Karpas-422 (cell line): ENCODE measurements around the gene F12. TPM values are rescaled to one million over a fixed set of nuclear protein-coding genes. Genes with fewer than 3 reads are reported as not detected.
"Not testable (repeated sequence)": the region's sequence is repeated elsewhere in the genome, so short reads cannot be mapped to it uniquely, and the experiment has no call there.

Experiments
- DNase-seq: peaks from one replicate; pipeline ENCODE4 v3.0.0-alpha.2; 2015
- H2AFZ ChIP-seq: fragments of 200-600 bp; sonication (generic); 2 replicates; pipeline ENCODE4 v1.6.1; 2014; ENCODE audit warnings: antibody characterized with exemption, low read length, mixed read lengths
- H3K27ac ChIP-seq: fragments of 200-600 bp; sonication (generic); 2 replicates; pipeline ENCODE4 v1.5.1; 2014; ENCODE audit warnings: mild to moderate bottlenecking, low read length, moderate library complexity
- H3K27me3 ChIP-seq: fragments of 200-600 bp; sonication (generic); 2 replicates; pipeline ENCODE4 v1.6.1; 2014; ENCODE audit warnings: low read length, mixed read lengths
- H3K36me3 ChIP-seq: fragments of 200-600 bp; sonication (generic); 2 replicates; pipeline ENCODE4 v1.6.1; 2014; ENCODE audit warnings: low read length, mixed read lengths; ENCODE audit not compliant: insufficient read depth
- H3K4me1 ChIP-seq: fragments of 200-600 bp; sonication (generic); 2 replicates; pipeline ENCODE4 v1.6.1; 2014; ENCODE audit warnings: mild to moderate bottlenecking, low read length, mixed read lengths
- H3K4me2 ChIP-seq: fragments of 200-600 bp; sonication (generic); 2 replicates; pipeline ENCODE4 v1.6.1; 2014; ENCODE audit warnings: low read length, low read depth, mild to moderate bottlenecking; ENCODE audit not compliant: poor library complexity, severe bottlenecking
- H3K4me3 ChIP-seq: fragments of 200-600 bp; sonication (generic); 2 replicates; pipeline ENCODE4 v1.5.1; 2014; ENCODE audit warnings: mild to moderate bottlenecking, antibody characterized with exemption, low read length, mixed read lengths
- H3K79me2 ChIP-seq: fragments of 200-600 bp; sonication (generic); 2 replicates; pipeline ENCODE4 v1.6.1; 2014; ENCODE audit warnings: mild to moderate bottlenecking, low read length, mixed read lengths
- H3K9ac ChIP-seq: fragments of 200-600 bp; sonication (generic); 2 replicates; pipeline ENCODE4 v1.6.0; 2014; ENCODE audit warnings: low read length
- H3K9me2 ChIP-seq: fragments of 200-600 bp; sonication (generic), shearing (Covaris generic); replicated peaks from 2 replicates; pipeline ENCODE4 v1.6.0; 2014; ENCODE audit warnings: mild to moderate bottlenecking, low read length, moderate library complexity; ENCODE audit not compliant: insufficient read depth
- H3K9me3 ChIP-seq: fragments of 300-700, 200-600 bp; sonication (generic); 2 replicates; pipeline ENCODE4 v1.6.1; 2014; ENCODE audit warnings: low read length, mixed read lengths
- H4K20me1 ChIP-seq: fragments of 200-600 bp; sonication (generic); 2 replicates; pipeline ENCODE4 v1.6.1; 2014; ENCODE audit warnings: mild to moderate bottlenecking, antibody characterized with exemption, low read length, low read depth; ENCODE audit not compliant: insufficient read depth
- total RNA-seq: library from RNA; depleted of rRNA; stranded (reverse); fragments of >200 nt; shearing (Covaris generic); gene quantifications from 2 replicates; pipeline ENCODE4 v1.2.3, GENCODE V29; 2014; ENCODE audit warnings: low replicate concordance

Gene F12
- total RNA-seq, 1 experiment from 2014 or later: 6.5 TPM

DNA sequence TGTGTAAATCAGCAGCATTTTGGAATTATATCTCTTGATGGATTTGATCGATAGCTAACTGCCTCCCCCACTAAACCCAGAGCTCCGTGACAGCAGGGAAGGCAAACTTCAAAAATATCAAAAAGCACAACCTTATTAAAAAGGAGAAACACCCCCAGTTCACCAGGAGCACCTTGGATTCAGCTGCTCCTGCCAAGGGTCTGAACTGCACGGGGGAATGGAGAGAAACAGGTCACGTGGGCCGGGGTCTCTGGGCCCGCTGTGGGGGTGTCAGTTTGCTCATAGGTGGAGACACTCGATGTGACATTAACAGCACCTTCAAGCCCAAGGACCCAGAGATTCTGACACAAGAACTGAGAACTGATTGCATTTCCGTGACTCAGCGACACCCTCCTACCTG is 26.2 kb downstream of the F12 start:
- H3K36me3 ChIP-seq: no peaks in the 10 kb centered on the region
- no peaks in the 10 kb centered on the region for H3K79me2 ChIP-seq
- H3K9ac ChIP-seq: no peak overlapping the region
- H3K9me2 ChIP-seq: no peaks in the 10 kb centered on the region
- H3K27ac ChIP-seq: no peak overlapping the region
- H3K4me1 ChIP-seq: peaks cover 15% of the 10 kb centered on the region
- no peaks in the 10 kb centered on the region for H3K9me3 ChIP-seq
- no peak overlapping the region for H2AFZ ChIP-seq
- H3K27me3 ChIP-seq: no peaks in the 10 kb centered on the region
- no peaks in the 10 kb centered on the region for H4K20me1 ChIP-seq
- H3K4me3 ChIP-seq: no peak overlapping the region
- DNase-seq: no peak
- H3K4me2 ChIP-seq: no peak overlapping the region

- Histone ChIP-seq H3K9me3 (no peaks in the 10 kb centered on the region), H3K4me2 (no peak overlapping the region), H3K27me3 (no peaks in the 10 kb centered on the region), H2AFZ (no peak overlapping the region), H3K9me2 (no peaks in the 10 kb centered on the region), H3K79me2 (no peaks in the 10 kb centered on the region), H3K9ac (no peak overlapping the region), H3K36me3 (no peaks in the 10 kb centered on the region), H4K20me1 (no peaks in the 10 kb centered on the region), H3K4me1 (peaks cover 9% of the 10 kb centered on the region), H3K4me3 (no peak overlapping the region), H3K27ac (no peak overlapping the region)
- DNase-seq: peak; percentile 76
Measured at GRCh38 chr5:177382423-177383029, 26.8 kb downstream of the F12 start.

DNA sequence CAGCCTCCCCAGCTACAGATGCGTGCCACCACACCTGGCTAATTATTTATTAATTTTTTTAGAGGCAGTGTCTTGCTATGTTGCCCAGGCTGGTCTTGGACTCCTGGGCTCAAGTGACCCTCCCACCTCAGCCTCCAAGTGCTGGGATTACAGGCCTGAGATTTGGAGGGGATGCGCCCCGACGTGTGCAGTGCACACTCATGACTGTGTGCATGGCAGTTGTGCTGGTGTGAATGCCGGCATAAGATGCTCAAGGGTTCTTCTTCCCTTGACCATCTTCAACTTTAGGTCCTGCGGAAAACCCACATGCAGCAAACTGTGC is 28.6 kb downstream of the F12 start:
- Histone ChIP-seq H3K36me3 (no peaks in the 10 kb centered on the region), H3K9ac (no peak overlapping the region), H3K4me1 (peaks cover 5% of the 10 kb centered on the region), H3K27ac (no peak overlapping the region), H3K4me2 (no peak overlapping the region), H3K79me2 (no peaks in the 10 kb centered on the region), H3K4me3 (no peak overlapping the region), H3K9me3 (no peaks in the 10 kb centered on the region), H4K20me1 (no peaks in the 10 kb centered on the region), H3K9me2 (no peaks in the 10 kb centered on the region), H3K27me3 (no peaks in the 10 kb centered on the region), H2AFZ (no peak overlapping the region)
- no peak for DNase-seq

DNA sequence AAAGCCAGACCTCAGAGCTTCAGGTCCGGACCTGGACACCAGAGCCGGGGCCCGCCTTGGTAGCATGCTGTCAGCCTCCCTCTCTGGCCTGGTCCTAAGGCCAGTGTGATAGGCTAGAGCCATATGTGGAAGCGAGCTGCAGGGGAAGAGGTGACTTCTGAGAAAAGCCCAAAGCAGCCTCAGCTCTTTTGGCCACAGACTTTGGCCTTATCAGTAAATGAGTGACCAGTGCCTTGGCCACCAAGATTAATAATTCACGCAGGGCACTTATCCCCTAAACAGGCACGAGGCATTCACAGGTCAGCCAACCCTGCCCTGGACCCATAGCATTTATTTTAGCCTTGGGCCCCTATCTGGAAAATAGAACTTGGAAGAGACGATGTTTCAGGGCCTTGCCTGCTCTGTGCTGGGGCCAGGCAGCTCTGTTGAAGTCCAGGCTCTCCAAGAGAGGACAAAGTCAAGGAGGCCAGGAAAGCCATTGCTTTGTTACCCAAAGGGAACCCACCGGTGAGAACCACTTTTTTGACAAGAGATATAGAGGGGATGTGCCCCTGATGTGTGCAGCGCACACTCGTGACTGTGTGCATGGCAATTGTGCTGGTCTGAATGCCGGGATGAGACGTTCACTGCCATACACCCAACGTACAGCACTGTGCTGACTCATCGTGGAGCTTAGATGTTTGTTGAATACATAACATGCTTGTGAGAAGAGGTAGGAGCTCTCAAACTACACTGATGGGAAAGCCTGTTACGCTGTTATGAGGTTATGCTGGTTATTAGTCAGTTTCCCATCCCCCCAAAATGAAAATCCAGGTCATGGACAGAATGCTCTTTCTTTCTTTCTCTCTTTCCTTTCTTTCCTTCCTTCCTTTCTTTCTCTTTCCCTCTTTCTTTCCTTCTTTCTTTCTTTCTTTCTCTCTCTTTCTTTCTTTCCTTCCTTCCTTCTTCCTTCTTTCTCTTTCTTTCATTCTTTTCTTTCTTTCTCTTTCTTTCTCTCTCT is 30.2 kb downstream of the F12 start:
- DNase-seq: no peak
- peaks cover 5% of the 10 kb centered on the region for H3K4me1 ChIP-seq

GRCh38 chr5:177377851-177378776 is 31.2 kb downstream of the F12 start:
- Histone ChIP-seq H4K20me1 (no peaks in the 10 kb centered on the region), H3K9me3 (no peaks in the 10 kb centered on the region), H3K9me2 (no peaks in the 10 kb centered on the region), H3K4me2 (no peak overlapping the region), H3K36me3 (no peaks in the 10 kb centered on the region), H3K4me1 (peaks cover 5% of the 10 kb centered on the region), H3K27ac (no peak overlapping the region), H3K9ac (no peak overlapping the region), H3K79me2 (no peaks in the 10 kb centered on the region), H2AFZ (no peak overlapping the region), H3K27me3 (no peaks in the 10 kb centered on the region), H3K4me3 (no peak overlapping the region)
- no peak for DNase-seq

More for the DNA sequence above, 30.2 kb downstream of the F12 start:
- Histone ChIP-seq H3K9me2 (no peaks in the 10 kb centered on the region), H3K4me2 (no peak overlapping the region), H3K79me2 (no peaks in the 10 kb centered on the region), H2AFZ (no peak overlapping the region), H3K36me3 (no peaks in the 10 kb centered on the region), H3K27ac (no peak overlapping the region), H3K9me3 (no peaks in the 10 kb centered on the region), H3K9ac (no peak overlapping the region), H3K4me3 (no peak overlapping the region), H3K27me3 (no peaks in the 10 kb centered on the region), H4K20me1 (no peaks in the 10 kb centered on the region)

- Histone ChIP-seq H3K4me3 (no peak overlapping the region), H3K79me2 (no peaks in the 10 kb centered on the region), H4K20me1 (no peaks in the 10 kb centered on the region), H3K9me2 (no peaks in the 10 kb centered on the region), H3K4me1 (peaks cover 5% of the 10 kb centered on the region), H2AFZ (no peak overlapping the region), H3K9ac (no peak overlapping the region), H3K9me3 (no peaks in the 10 kb centered on the region), H3K4me2 (no peak overlapping the region), H3K36me3 (no peaks in the 10 kb centered on the region; the same call in 1 of the 2 replicates), H3K27ac (no peak overlapping the region), H3K27me3 (no peaks in the 10 kb centered on the region)
- DNase-seq: no peak
Measured at GRCh38 chr5:177376107-177376506, 33.3 kb downstream of the F12 start.

GRCh38 chr5:177375516-177375915 is 33.8 kb downstream of the F12 start:
- H3K4me3 ChIP-seq, H3K27me3 ChIP-seq, H3K9me3 ChIP-seq, H4K20me1 ChIP-seq, H3K79me2 ChIP-seq, H3K9ac ChIP-seq, H3K36me3 ChIP-seq, H3K4me2 ChIP-seq, H3K4me1 ChIP-seq, H2AFZ ChIP-seq, H3K27ac ChIP-seq, H3K9me2 ChIP-seq, DNase-seq: not testable (repeated sequence)

GRCh38 chr5:177374211-177374610 is 35.2 kb downstream of the F12 start:
- no peaks in the 10 kb centered on the region for H3K27me3 ChIP-seq
- no peak for DNase-seq
- no peak overlapping the region for H2AFZ ChIP-seq
- peaks cover 11% of the 10 kb centered on the region for H3K4me1 ChIP-seq
- H3K27ac ChIP-seq: no peak overlapping the region
- no peak overlapping the region for H3K4me3 ChIP-seq
- H3K79me2 ChIP-seq: no peaks in the 10 kb centered on the region
- H3K9me3 ChIP-seq: no peaks in the 10 kb centered on the region
- H3K4me2 ChIP-seq: no peak overlapping the region
- no peaks in the 10 kb centered on the region; the same call in 1 of the 2 replicates for H3K36me3 ChIP-seq
- no peak overlapping the region for H3K9ac ChIP-seq
- H3K9me2 ChIP-seq: no peaks in the 10 kb centered on the region
- no peaks in the 10 kb centered on the region for H4K20me1 ChIP-seq
